Brain microvascular endothelial cell (primary cell): ENCODE results near the gene TMIE.

Experiments used
- DNase-seq: peaks from one replicate; pipeline ENCODE4 v3.0.0-alpha.2; 2020
- H3K27ac ChIP-seq: fragments of 250-450 bp; sonication (Bioruptor Pico); 2 replicates; pipeline ENCODE4 v1.5.1; 2020; ENCODE audit warnings: mild to moderate bottlenecking, moderate library complexity
- H3K27me3 ChIP-seq: fragments of 250-450 bp; sonication (Bioruptor Pico); replicated peaks from 2 replicates; pipeline ENCODE4 v1.5.1; 2020; ENCODE audit warnings: mild to moderate bottlenecking
- H3K36me3 ChIP-seq: fragments of 250-450 bp; sonication (Bioruptor Pico); replicated peaks from 2 replicates; pipeline ENCODE4 v1.5.1; 2020; ENCODE audit warnings: mild to moderate bottlenecking
- H3K4me3 ChIP-seq: 2 replicates; pipeline ENCODE4 v1.5.1; 2011; ENCODE audit warnings: low read depth, mild to moderate bottlenecking, control low read depth, low read length, moderate library complexity
- CTCF ChIP-seq: IDR thresholded peaks from 2 replicates; pipeline ENCODE4 v1.5.1; 2011; ENCODE audit warnings: low read depth, mild to moderate bottlenecking, moderate library complexity, low read length, control low read depth, inconsistent platforms; ENCODE audit errors: missing control alignments
- in situ Hi-C: cut with HindIII; loops from 2 replicates; pipeline ENCODE4 v1.10.0; 2017; ENCODE audit warnings: low sequenced_read_pairs, low pct_ligation_motif_present

TMIE gene

DNA sequence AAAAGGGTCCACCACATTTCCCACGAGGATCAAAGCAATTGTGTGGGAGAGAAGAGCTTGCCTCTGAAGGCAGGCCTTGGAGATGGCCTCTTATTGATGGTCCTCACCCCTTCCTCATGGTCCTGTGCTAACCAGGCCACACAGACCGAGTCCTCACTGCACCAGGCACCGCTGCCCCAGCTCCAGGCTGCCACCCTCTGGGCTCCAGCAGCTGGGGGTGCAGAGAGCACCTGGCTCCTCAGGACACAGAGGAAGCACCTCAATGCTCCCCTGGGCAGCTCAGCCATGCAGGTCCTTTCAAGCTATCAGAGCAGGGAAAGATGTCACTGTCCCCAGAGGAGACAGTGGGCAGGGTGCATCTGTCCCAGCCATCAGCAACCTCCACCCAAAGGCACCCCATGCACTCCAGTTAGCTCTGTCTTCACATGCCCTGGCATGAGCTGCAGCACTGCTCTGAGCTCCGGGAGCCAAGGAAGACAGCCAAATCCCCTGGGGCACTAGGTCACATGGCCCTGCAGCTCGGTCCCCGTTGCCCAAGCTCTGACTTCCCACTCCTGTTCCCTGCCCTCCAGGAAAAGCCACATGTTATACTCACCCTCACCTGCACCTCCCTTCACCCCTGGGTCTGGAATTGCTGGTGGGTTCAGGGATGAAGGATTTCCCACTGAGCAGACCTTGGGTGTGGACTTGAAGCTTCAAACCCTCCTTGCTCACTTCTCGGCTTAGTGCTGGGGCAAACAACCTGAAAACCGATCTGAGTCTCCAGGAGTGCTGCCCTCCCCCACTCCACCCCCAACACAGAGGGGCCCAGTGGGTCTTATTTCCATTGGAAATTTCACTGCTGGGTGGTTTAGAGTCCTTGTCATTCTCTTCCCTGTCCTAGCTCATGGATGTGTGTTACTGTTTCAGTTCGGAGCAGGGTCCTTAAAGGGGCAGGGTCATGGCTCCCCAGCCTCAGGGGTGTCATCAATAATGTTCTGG is 40.4 kb upstream of the TMIE start:
- in situ Hi-C loops: no loop called here
- DNase-seq: no peak
- peaks cover 9% of the 10 kb centered on the region for H3K27me3 ChIP-seq
- H3K4me3 ChIP-seq: no peak overlapping the region
- H3K36me3 ChIP-seq: no peaks in the 10 kb centered on the region
- no peak for TF ChIP-seq CTCF
- H3K27ac ChIP-seq: no peak overlapping the region

DNA sequence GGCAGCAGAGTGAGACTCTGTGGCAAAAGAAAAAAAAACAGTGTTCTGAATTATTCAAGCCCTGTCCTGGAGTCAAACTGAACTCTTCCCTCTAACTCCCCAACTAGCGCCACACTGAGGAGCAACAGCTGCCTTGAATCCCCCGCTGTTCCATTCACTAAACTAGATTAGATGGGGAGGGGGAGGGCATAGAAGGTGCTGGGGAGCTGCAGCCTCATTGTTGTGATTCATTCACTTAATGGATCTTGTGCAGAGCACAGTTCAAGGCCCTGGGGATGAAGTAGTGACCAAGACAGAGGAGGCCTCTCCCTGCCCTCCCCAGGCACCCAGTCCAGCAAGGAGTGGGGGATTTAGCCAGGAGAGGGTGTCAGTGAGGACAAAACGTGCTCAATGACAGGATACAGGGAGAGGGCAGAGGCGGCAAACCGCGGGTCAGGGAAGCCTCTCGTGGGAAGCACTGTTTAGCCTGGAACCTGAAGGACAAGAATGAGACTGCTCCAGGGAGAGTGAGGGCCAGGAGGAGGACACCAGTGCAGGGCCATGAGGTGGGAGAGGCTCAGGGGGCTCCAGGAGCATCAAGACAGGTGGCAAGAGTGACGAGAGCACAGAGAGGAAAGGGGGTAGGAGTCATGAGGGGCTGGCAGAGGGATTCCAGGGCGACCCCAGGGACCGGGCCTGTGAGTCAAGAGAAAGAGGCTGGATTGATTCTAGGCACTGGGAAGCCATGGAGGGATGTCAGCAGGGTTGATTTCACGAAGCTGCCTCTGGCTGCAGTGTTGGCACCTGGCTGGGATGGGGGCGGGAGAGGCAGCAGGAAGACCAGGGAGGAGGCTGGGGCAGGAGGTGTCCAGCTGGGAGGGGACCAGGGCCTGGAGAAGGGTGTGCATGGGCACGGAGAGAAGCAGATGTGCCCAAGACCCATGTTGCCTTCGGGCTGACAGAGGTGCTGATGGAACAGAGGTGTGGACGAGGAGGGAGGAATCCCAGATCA is 39.1 kb upstream of the TMIE start:
- H3K27me3 ChIP-seq: peaks cover 9% of the 10 kb centered on the region
- no peaks in the 10 kb centered on the region for H3K36me3 ChIP-seq
- no peak for TF ChIP-seq CTCF
- H3K27ac ChIP-seq: no peak overlapping the region
- H3K4me3 ChIP-seq: no peak overlapping the region
- no peak for DNase-seq
- in situ Hi-C loops: no loop called here

DNA sequence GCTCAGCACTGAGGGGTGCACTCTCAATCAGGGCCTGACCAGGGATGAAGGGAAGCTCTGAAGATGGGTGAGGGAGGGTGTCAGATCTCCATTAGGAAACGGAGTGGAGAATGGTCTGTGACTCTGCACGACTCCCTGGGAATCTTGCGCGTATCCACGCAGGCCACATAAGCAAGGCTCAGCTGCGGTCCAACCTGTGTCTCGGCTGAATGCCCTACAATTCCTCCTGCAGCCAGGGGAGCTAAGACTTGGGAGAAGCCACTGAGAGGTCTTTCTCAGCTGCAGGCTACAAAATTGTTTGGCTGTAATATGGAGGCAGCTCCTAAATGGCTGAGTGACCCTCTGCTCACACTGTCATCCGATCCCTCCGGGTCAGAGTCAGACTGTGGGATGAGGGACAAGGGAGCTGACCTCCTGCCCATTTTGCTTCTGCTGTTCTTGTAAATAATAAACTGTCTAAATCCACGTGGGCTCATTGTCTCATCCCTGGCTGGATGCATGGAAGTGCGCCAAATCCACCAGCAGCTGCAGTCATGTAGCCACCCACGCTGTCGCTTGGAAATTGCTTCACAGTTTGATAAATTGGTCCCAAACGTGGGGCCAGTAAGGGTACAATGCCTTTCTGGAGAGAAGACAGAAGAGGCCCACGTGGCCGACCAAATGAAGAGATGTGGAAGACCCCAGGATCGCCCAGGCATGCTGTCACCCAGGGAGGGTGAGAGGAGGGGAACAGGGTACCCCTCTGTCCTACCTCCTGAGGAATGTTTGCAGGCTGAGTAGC is 38.2 kb upstream of the TMIE start:
- Histone ChIP-seq H3K4me3 (no peak overlapping the region), H3K36me3 (no peaks in the 10 kb centered on the region), H3K27me3 (peaks cover 9% of the 10 kb centered on the region), H3K27ac (no peak overlapping the region)
- no peak for TF ChIP-seq CTCF
- in situ Hi-C loops: no loop called here
- DNase-seq: peak; percentile 15

DNA sequence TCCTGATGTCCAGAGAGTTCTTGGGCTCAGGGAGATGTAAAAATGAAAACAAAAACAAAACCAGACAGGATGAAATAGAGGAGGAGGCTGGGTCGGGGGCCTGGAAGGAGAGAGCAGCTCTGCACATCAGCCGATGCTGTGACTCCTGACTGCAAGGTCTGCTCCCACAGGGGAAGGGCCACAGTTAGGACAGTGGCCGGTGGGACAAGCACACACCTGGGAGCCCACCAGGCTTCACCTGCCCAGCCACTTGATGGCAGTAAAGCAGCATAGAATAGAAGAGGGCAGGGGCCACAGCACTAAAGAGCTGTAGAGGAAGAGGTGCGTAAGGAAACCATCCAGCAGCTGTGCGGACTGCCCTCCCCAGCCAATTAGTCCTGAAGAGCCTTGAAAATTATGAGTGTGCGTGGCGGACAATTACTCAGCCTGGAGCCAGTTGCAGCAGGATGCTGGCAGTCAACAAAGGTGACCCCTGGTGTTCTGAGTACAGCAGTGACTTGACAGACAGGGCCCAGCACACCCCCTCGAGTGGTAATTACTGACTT is 37.5 kb upstream of the TMIE start:
- DNase-seq: no peak
- TF ChIP-seq CTCF: peak; percentile 16
- Histone ChIP-seq H3K27ac (no peak overlapping the region), H3K27me3 (peaks cover 9% of the 10 kb centered on the region), H3K4me3 (no peak overlapping the region), H3K36me3 (no peaks in the 10 kb centered on the region)
- in situ Hi-C loops: no loop called here

GRCh38 chr3:46664188-46664970 is 36.8 kb upstream of the TMIE start:
- no peak overlapping the region for H3K4me3 ChIP-seq
- in situ Hi-C loops: no loop called here
- no peak for DNase-seq
- H3K27ac ChIP-seq: no peak overlapping the region
- H3K36me3 ChIP-seq: no peaks in the 10 kb centered on the region
- H3K27me3 ChIP-seq: peaks cover 9% of the 10 kb centered on the region
- TF ChIP-seq CTCF: no peak
